Transverse colon (tissue), 4 donors: ENCODE measurements around the gene NID2. TPM values are rescaled to one million over a fixed set of nuclear protein-coding genes. Genes with fewer than 3 reads are reported as not detected.
A peak's percentile ranks its signal among the peaks of the same experiment; 100 is the strongest.

ENCODE experiments used
- DNase-seq: peaks from one replicate; pipeline ENCODE4 v3.0.0-alpha.2; 2019
- H3K27ac ChIP-seq, 4 donors: fragments of 200-600 bp; sonication (generic); 2 replicates each; pipeline ENCODE4 v1.5.1; 2016 to 2018; ENCODE audit warnings: inconsistent platforms in 4 of 4
- H3K27me3 ChIP-seq: fragments of 200-600 bp; sonication (generic); 2 replicates; pipeline ENCODE4 v1.5.1; 2017; ENCODE audit warnings: inconsistent platforms
- H3K36me3 ChIP-seq, 4 donors: fragments of 200-600 bp; sonication (generic); 2 replicates each; pipeline ENCODE4 v1.5.1; 2017 to 2019; ENCODE audit warnings: inconsistent platforms in 4 of 4
- H3K4me1 ChIP-seq, 4 donors: fragments of 200-600 bp; sonication (generic); 2 replicates each; pipeline ENCODE4 v1.5.1; 2017 to 2020; ENCODE audit warnings: inconsistent platforms in 4 of 4
- H3K4me3 ChIP-seq, 4 donors: fragments of 200-600 bp; sonication (generic); 1 replicate in 1 of 4; 2 replicates in 3 of 4; pipeline versions ENCODE4 v1.5.1 to v1.6.1; 2017 to 2019; ENCODE audit warnings: inconsistent platforms in 4 of 4
- H3K9me3 ChIP-seq, 2 donors: fragments of 200-600 bp; sonication (generic); 2 replicates each; pipeline ENCODE4 v1.5.1; 2017 to 2019; ENCODE audit warnings: inconsistent platforms in 2 of 2
- CTCF ChIP-seq, 5 experiments: fragments of 200-600 bp in 3 of 5; fragments of 450-650 bp in 2 of 5; sonication (generic) in 3 of 5; IDR thresholded peaks; 1 replicate in 2 of 5; 2 replicates in 3 of 5; pipeline ENCODE4 v1.5.1; 2016 to 2017; ENCODE audit warnings: antibody characterized with exemption in 5 of 5, inconsistent platforms in 3 of 5, mild to moderate bottlenecking in 2 of 5, moderate library complexity in 1 of 5
- EP300 ChIP-seq: sonication (generic); formaldehyde crosslinking; IDR thresholded peaks from one replicate; pipeline ENCODE4 v1.6.1; 2017; ENCODE audit warnings: antibody characterized with exemption, low read depth
- POLR2A ChIP-seq: fragments of 450-650 bp; IDR thresholded peaks from one replicate; pipeline ENCODE4 v1.6.1; 2016; ENCODE audit warnings: antibody characterized with exemption, mild to moderate bottlenecking, moderate library complexity
- POLR2AphosphoS5 ChIP-seq, 3 donors: sonication (generic); formaldehyde crosslinking; IDR thresholded peaks; one replicate each; pipeline ENCODE4 v1.6.1; 2016; ENCODE audit warnings: antibody characterized with exemption in 3 of 3
- WGBS, 2 donors: methylation state at CpG; one replicate each; pipeline ENCODE4 v1.1.5; 2018; ENCODE audit warnings: low coverage in 1 of 2; 5-methylcytosine and 5-hydroxymethylcytosine counted together
- in situ Hi-C, 4 donors: fragments of 200-750 bp; cut with MboI; loops; one replicate each; pipeline versions ENCODE4 v1.15.0 to v1.15.1; 2017; ENCODE audit warnings: low sequenced_read_pairs in 3 of 4, low pct_ligation_motif_present in 1 of 4, low pct_unique_long_range_greater_than_20kb in 1 of 4
- intact Hi-C: fragments of 100-400 bp; cut with DNase I; formaldehyde crosslinking; loops from one replicate; pipeline ENCODE4 v1.15.1; 2023; ENCODE audit warnings: low total_unique reads
- total RNA-seq, 4 donors: library from RNA; depleted of rRNA; stranded (reverse); fragments of >200 nt; gene quantifications; one replicate each; pipeline ENCODE4 v1.1.0, GENCODE V29; 2016

The NID2 gene
- total RNA-seq, 4 donors from 2014 or later: 8.3 to 62.7 (median 27.4) TPM

- H3K27ac ChIP-seq: no peak overlapping the region
- H3K27me3 ChIP-seq: no peaks in the 10 kb centered on the region
- H3K9me3 ChIP-seq: no peaks in the 10 kb centered on the region
- H3K4me1 ChIP-seq: peaks cover 10 to 53% (median 28%) of the 10 kb centered on the region in 4 donors
- in situ Hi-C loops (no loop called here), intact Hi-C loops (no loop called here)
- TF ChIP-seq CTCF (IDR thresholded peaks at IDR 0.05): no peak
- no peak for TF ChIP-seq POLR2A
- no peak for TF ChIP-seq EP300
- TF ChIP-seq POLR2AphosphoS5 (IDR thresholded peaks at IDR 0.05): no peak
- H3K36me3 ChIP-seq: no peaks in the 10 kb centered on the region
- DNase-seq: no peak
- H3K4me3 ChIP-seq: no peak overlapping the region
- WGBS, 2 donors: 66 to 68% methylated on average over 2 of the region's 2 CpGs
These were observed 13.7 kb downstream of the NID2 start for GRCh38 chr14:52055167-52055566.

DNA sequence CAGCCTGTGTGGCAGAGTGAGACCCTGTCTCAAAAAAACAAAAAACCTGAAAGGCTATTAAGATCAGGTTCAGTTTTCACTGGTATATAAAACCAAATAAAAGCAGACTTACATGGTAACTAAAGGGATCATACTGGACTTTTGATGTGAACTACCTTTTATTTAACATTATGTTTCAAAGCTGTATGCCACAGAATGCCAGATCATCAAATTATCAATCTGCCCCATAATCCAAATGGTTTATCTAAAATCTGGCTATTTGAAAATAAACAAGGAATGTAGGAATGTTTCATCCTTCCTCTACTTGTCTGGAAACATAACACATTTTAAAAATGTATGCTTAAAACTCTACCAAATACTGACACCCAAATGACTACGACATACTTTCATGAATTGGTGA, 14.2 kb downstream of the NID2 start:
- H3K4me1 ChIP-seq: peaks cover 15 to 53% (median 28%) of the 10 kb centered on the region in 4 donors
- H3K27ac ChIP-seq: no peak overlapping the region
- 14 to 25% methylated on average over 1 of the region's 1 CpG for WGBS, 2 donors
- TF ChIP-seq EP300 (no peak), POLR2A (no peak), POLR2AphosphoS5 (IDR thresholded peaks at IDR 0.05) (no peak), CTCF (IDR thresholded peaks at IDR 0.05) (no peak)
- no peaks in the 10 kb centered on the region for H3K36me3 ChIP-seq
- in situ Hi-C loops (no loop called here), intact Hi-C loops (no loop called here)
- H3K27me3 ChIP-seq: no peaks in the 10 kb centered on the region
- no peaks in the 10 kb centered on the region for H3K9me3 ChIP-seq
- H3K4me3 ChIP-seq: no peak overlapping the region
- DNase-seq: no peak

DNA sequence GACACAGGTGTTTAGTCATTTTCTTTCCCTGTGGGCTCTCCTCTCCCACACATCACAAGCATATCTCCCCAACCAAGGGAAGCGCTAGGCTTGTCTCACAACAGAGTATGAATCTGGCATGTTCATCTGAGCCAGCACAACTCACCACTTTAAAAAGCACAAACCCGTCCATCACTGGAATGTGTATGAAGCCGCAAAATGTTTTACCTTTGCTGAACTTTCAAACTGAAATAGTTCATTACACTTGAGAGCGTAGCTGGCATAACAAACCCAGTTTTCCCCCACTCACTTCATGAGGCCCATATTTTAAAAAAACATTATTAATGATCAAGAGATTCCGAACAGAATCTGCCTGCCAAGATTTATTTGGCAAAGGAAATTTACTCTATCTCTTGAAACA, 15.8 kb downstream of the NID2 start:
- H3K27me3 ChIP-seq: no peaks in the 10 kb centered on the region
- H3K27ac ChIP-seq: peak overlapping the region; percentile 49 to 76 (median 64)
- H3K4me1 ChIP-seq: peaks cover 15 to 57% (median 35%) of the 10 kb centered on the region in 4 donors
- H3K4me3 ChIP-seq: no peak overlapping the region
- no peak for TF ChIP-seq POLR2A
- no peak for TF ChIP-seq EP300
- no peak for TF ChIP-seq CTCF (IDR thresholded peaks at IDR 0.05)
- no peak for TF ChIP-seq POLR2AphosphoS5 (IDR thresholded peaks at IDR 0.05)
- intact Hi-C loops (no loop called here), in situ Hi-C loops (no loop called here)
- no peaks in the 10 kb centered on the region for H3K36me3 ChIP-seq
- no peaks in the 10 kb centered on the region for H3K9me3 ChIP-seq
- 62 to 84% methylated on average over 5 of the region's 5 CpGs for WGBS, 2 donors
- DNase-seq: no peak

DNA sequence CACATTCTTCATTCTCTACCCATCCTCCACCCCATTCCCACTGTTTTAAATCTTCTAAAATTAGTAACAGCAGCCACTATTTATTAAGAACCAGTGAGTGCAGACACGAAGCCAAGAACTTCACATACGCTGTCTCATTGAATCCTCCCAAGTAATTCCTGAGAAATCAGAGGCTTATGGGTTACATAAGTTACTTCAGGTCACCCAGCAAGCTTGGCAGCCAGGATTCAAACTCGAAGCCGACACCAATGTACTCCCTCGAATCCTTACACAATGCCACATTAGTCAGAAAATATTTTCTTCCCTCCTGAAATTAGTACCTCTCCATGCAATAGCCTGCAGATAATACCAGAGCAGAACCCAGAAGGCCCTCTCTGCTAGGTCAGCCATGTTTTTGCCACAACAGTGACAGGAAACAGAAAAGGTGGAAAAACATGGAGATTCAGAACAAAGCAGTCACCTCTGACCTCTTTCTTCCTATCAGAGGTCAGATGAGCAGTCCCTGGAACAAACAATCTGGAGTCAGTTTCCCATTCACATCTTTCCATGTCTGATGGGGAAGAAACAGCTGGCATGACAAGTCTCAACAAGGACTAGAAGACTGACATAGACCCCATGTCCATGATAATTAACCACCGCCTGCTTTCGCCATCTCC, 16.4 kb downstream of the NID2 start:
- no peaks in the 10 kb centered on the region for H3K27me3 ChIP-seq
- H3K9me3 ChIP-seq: no peaks in the 10 kb centered on the region
- WGBS, 2 donors: 70 to 77% methylated on average over 6 to 7 of the region's 7 CpGs
- DNase-seq: no peak
- peak overlapping the region; percentile 49 to 76 (median 64) for H3K27ac ChIP-seq
- peaks cover 15 to 57% (median 36%) of the 10 kb centered on the region in 4 donors for H3K4me1 ChIP-seq
- in situ Hi-C loops (no loop called here), intact Hi-C loops (no loop called here)
- no peak overlapping the region for H3K4me3 ChIP-seq
- no peaks in the 10 kb centered on the region for H3K36me3 ChIP-seq
- TF ChIP-seq POLR2A (no peak), CTCF (IDR thresholded peaks at IDR 0.05) (no peak), POLR2AphosphoS5 (IDR thresholded peaks at IDR 0.05) (peak in 1 of 3 donors; percentile 7), EP300 (no peak)
